HepG2 (cell line): ENCODE results near the gene SNX30. TPM values are rescaled to one million over a fixed set of nuclear protein-coding genes. Genes with fewer than 3 reads are reported as not detected.

Experiments used
- ATAC-seq: fragments of 200-7000 bp; cut with Tn5 transposase; 3 replicates; pipeline ENCODE4 v1.9.1; 2020; ENCODE audit warnings: mild to moderate bottlenecking, moderate library complexity
- BruUV-seq: library from RNA; stranded (reverse); fragments of 400-500 nt; replicated peaks from 2 replicates; lab custom pipeline; 2021; lab: Mats Ljungman, UMichigan
- CTCF ChIA-PET: fragments of 300-600 bp; formaldehyde crosslinking; extraction: SDS; loops from one replicate; lab custom pipeline; 2021; ENCODE audit warnings: low total read pairs, inconsistent platforms, low intra/inter-chr PET ratio; lab: Yijun Ruan, JAX
- POLR2A ChIA-PET: fragments of 350-600 bp; sonication (Branson Sonifier 250); formaldehyde crosslinking; loops from one replicate; lab custom pipeline; 2020; ENCODE audit warnings: antibody characterized with exemption, inconsistent platforms; lab: Yijun Ruan, JAX
- DNase-seq: peaks from one replicate; pipeline ENCODE4 v3.0.0-alpha.2; 2015; ENCODE audit warnings: low spot score
- FAIRE-seq: peaks from 3 replicates; lab custom pipeline; 2011; peaks lifted over from hg19 to GRCh38; lab: Jason Lieb, UNC
- H2AFZ ChIP-seq: one replicate; pipeline ENCODE4 v1.6.1; 2011; ENCODE audit warnings: low read length, inconsistent platforms
- H3K27ac ChIP-seq: fragments of 300-600 bp; 3 replicates; pipeline ENCODE4 v1.8.0; 2011; ENCODE audit warnings: mixed run types, mild to moderate bottlenecking, mixed read lengths, low read length, inconsistent platforms; ENCODE audit not compliant: insufficient read depth; ENCODE audit errors: extremely low read length
- H3K27me3 ChIP-seq, 2 experiments: fragments of 200-600 bp in 1 of 2; 2 replicates in 1 of 2; 3 replicates in 1 of 2; pipeline versions ENCODE4 v1.6.0 to v1.8.0; 2011; ENCODE audit warnings: low read length in 2 of 2, mild to moderate bottlenecking in 2 of 2, moderate library complexity in 2 of 2, inconsistent platforms in 1 of 2; ENCODE audit not compliant: insufficient read depth in 2 of 2, control insufficient read depth in 1 of 2
- H3K36me3 ChIP-seq, 2 experiments: fragments of 200-600 bp in 1 of 2; replicated peaks in 1 of 2; 2 replicates in 1 of 2; 3 replicates in 1 of 2; pipeline versions ENCODE4 v1.5.1 to v1.8.0; 2011; ENCODE audit warnings: low read length in 2 of 2, inconsistent platforms in 1 of 2; ENCODE audit not compliant: insufficient read depth in 2 of 2, control insufficient read depth in 1 of 2
- H3K4me1 ChIP-seq: 2 replicates; pipeline ENCODE4 v1.5.1; 2012; ENCODE audit warnings: low read length, inconsistent platforms; ENCODE audit not compliant: insufficient read depth
- H3K4me2 ChIP-seq: 2 replicates; pipeline ENCODE4 v1.6.0; 2011; ENCODE audit warnings: low read depth, low read length, inconsistent platforms
- H3K4me3 ChIP-seq, 3 experiments: fragments of 200-600 bp in 1 of 3; sonication (generic), shearing (Covaris generic) in 1 of 3; replicated peaks in 1 of 3; 2 replicates each; pipeline ENCODE4 v1.5.1; 2011 to 2016; ENCODE audit warnings: low read length in 3 of 3, inconsistent platforms in 2 of 3, low read depth in 2 of 3, mild to moderate bottlenecking in 2 of 3, control low read depth in 1 of 3, mixed read lengths in 1 of 3; ENCODE audit not compliant: insufficient read depth in 1 of 3
- H3K79me2 ChIP-seq: one replicate; pipeline ENCODE4 v1.6.1; 2011; ENCODE audit warnings: low read length, inconsistent platforms; ENCODE audit not compliant: insufficient read depth
- H3K9ac ChIP-seq: 2 replicates; pipeline ENCODE4 v1.6.0; 2011; ENCODE audit warnings: mild to moderate bottlenecking, low read depth, low read length, inconsistent platforms; ENCODE audit not compliant: insufficient read depth
- H3K9me3 ChIP-seq: 2 replicates; pipeline ENCODE4 v1.5.1; 2012; ENCODE audit warnings: mild to moderate bottlenecking, low read length
- H4K20me1 ChIP-seq: 2 replicates; pipeline ENCODE4 v1.6.0; 2011; ENCODE audit warnings: inconsistent platforms, mild to moderate bottlenecking, low read length, moderate library complexity; ENCODE audit not compliant: insufficient read depth
- GTF2F1 ChIP-seq: fragments of 150-350 bp; IDR thresholded peaks from 2 replicates; pipeline ENCODE4 v1.6.1; 2014; ENCODE audit warnings: low read length
- KDM4B ChIP-seq: sonication (generic); formaldehyde crosslinking; IDR thresholded peaks from 2 replicates; pipeline ENCODE4 v1.4.0; 2020; ENCODE audit warnings: missing genetic modification reagents
- NAIF1 ChIP-seq: sonication (generic); formaldehyde crosslinking; IDR thresholded peaks from 2 replicates; pipeline ENCODE4 v1.5.0; 2020; ENCODE audit warnings: mild to moderate bottlenecking, missing genetic modification reagents, borderline replicate concordance
- NR2F6 ChIP-seq, 2 experiments: IDR thresholded peaks; 2 replicates each; pipeline ENCODE4 v1.6.1; 2016; ENCODE audit warnings: antibody characterized with exemption in 1 of 2, mild to moderate bottlenecking in 1 of 2
- PAF1 ChIP-seq: IDR thresholded peaks from 2 replicates; pipeline ENCODE4 v1.6.1; 2016; ENCODE audit warnings: missing genetic modification reagents, missing compliant biosample characterization
- PRPF4 ChIP-seq: fragments of 200-400 bp; formaldehyde crosslinking; IDR thresholded peaks from 2 replicates; pipeline ENCODE4 v1.6.1; 2016; ENCODE audit warnings: low read length, low read depth; ENCODE audit not compliant: poor library complexity, severe bottlenecking
- SRF ChIP-seq: IDR thresholded peaks from 2 replicates; pipeline ENCODE4 v1.6.1; 2011; ENCODE audit warnings: mild to moderate bottlenecking, low read depth, low read length, moderate library complexity
- ZMYM3 ChIP-seq: sonication (generic); formaldehyde crosslinking; IDR thresholded peaks from 2 replicates; pipeline ENCODE4 v1.5.1; 2020; ENCODE audit warnings: mild to moderate bottlenecking, missing genetic modification reagents
- ZNF12 ChIP-seq: sonication (generic); formaldehyde crosslinking; IDR thresholded peaks from 2 replicates; pipeline ENCODE4 v1.5.0; 2020; ENCODE audit warnings: missing genetic modification reagents
- ZNF160 ChIP-seq: sonication (generic); formaldehyde crosslinking; IDR thresholded peaks from 2 replicates; pipeline ENCODE4 v1.8.0; 2022; ENCODE audit warnings: mild to moderate bottlenecking, inconsistent platforms, missing genetic modification reagents
- ZNF3 ChIP-seq: IDR thresholded peaks from 2 replicates; pipeline ENCODE4 v1.7.0; 2017; ENCODE audit warnings: inconsistent platforms
- ZNF550 ChIP-seq: sonication (generic); formaldehyde crosslinking; IDR thresholded peaks from 2 replicates; pipeline ENCODE4 v1.4.0; 2020; ENCODE audit warnings: mild to moderate bottlenecking, missing genetic modification reagents, borderline replicate concordance
- ZNF713 ChIP-seq: sonication (generic); formaldehyde crosslinking; IDR thresholded peaks from 2 replicates; pipeline ENCODE4 v1.4.0; 2020; ENCODE audit warnings: mild to moderate bottlenecking, missing genetic modification reagents
- ZNF772 ChIP-seq: sonication (generic); formaldehyde crosslinking; IDR thresholded peaks from 2 replicates; pipeline ENCODE4 v1.5.0; 2020; ENCODE audit warnings: mild to moderate bottlenecking, missing genetic modification reagents
- WGBS: methylation state at CpG from one replicate; pipeline ENCODE4 v1.1.6; 2017; ENCODE audit warnings: low lambda C conversion rate; 5-methylcytosine and 5-hydroxymethylcytosine counted together
- in situ Hi-C: cut with HindIII; loops from 2 replicates; pipeline ENCODE4 v1.10.0; 2017; ENCODE audit warnings: low pct_unique_long_range_greater_than_20kb; ENCODE audit not compliant: extremely low pct_ligation_motif_present
- intact Hi-C: fragments of 100-400 bp; cut with micrococcal nuclease; formaldehyde crosslinking; loops from one replicate; pipeline ENCODE4 v1.10.0; 2022; ENCODE audit not compliant: unreplicated experiment
- polyA plus RNA-seq, 8 experiments: library from polyadenylated mRNA; depleted of rRNA in 3 of 8; stranded (reverse) in 7 of 8; unstranded in 1 of 8; fragments of >200 nt; fragmentation: Illumina TruSeq in 4 of 8; extraction: Trizol in 4 of 8; gene quantifications; 2 replicates each; pipeline versions ENCODE4 v1.2.1 to v1.2.3, GENCODE V29; 2011 to 2016; ENCODE audit warnings: low read depth in 4 of 8, missing spikeins in 1 of 8, mixed read lengths in 1 of 8; ENCODE audit not compliant: insufficient read depth in 1 of 8
- total RNA-seq, 5 experiments: library from RNA; depleted of rRNA; stranded (reverse); fragments of >200 nt; fragmentation: Illumina TruSeq; extraction: Trizol; gene quantifications; 2 replicates each; pipeline ENCODE4 v1.2.3, GENCODE V29; 2016; ENCODE audit warnings: low read depth in 1 of 5
- TF ChIP-seq, protein P1 (sequence below): sonication (generic); formaldehyde crosslinking; IDR thresholded peaks from 2 replicates; pipeline ENCODE4 v1.8.0; 2023; ENCODE audit warnings: mild to moderate bottlenecking, missing genetic modification reagents
- TF ChIP-seq, protein P2 (sequence below): sonication (generic); formaldehyde crosslinking; IDR thresholded peaks from 2 replicates; pipeline ENCODE4 v1.5.1; 2020; ENCODE audit warnings: mild to moderate bottlenecking, missing genetic modification reagents, moderate library complexity
- TF ChIP-seq, protein P3 (sequence below): conservative IDR thresholded peaks from 2 replicates; pipeline ENCODE4 v1.6.1; 2018; ENCODE audit warnings: missing genetic modification reagents

The SNX30 gene
- total and polyA plus RNA-seq, 2 of the 13 experiments (the other 11 are each of a cell fraction or from before 2014, with no cell fraction given) = 4.4 to 12.4 TPM

DNA sequence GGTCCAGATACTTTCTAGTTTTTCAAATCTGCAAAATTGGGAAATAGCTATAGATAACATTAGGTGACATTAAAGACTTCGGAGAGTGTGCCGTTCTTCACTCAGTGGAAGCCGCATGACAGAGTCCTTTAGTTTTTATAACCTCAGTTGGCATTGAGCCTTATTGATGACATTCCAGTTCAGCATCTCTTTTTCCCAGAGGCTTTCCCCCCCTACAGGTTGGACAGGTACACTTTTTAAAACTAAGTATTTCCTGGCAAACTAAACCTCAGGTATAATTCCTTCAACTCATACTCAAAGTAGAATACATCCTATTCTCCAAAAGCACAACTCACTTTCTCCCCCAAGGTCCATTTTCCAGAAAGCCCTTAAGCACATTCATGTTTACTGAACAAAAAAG lies 81.4 kb downstream of the SNX30 start:
- Histone ChIP-seq H3K4me2 (no peak overlapping the region), H3K79me2 (no peaks in the 10 kb centered on the region), H3K36me3 (peaks cover 2 to 14% of the 10 kb centered on the region in 2 experiments; a peak in 2 of 5 replicates), H3K4me1 (peaks cover 15% of the 10 kb centered on the region), H4K20me1 (no peaks in the 10 kb centered on the region), H3K9ac (no peak overlapping the region), H2AFZ (no peak overlapping the region), H3K4me3 (no peak overlapping the region), H3K9me3 (no peaks in the 10 kb centered on the region), H3K27ac (no peak overlapping the region), H3K27me3 (no peaks in the 10 kb centered on the region)
- TF ChIP-seq ZNF550 (CRISPR knock-in tag) = no peak
- no peak for TF ChIP-seq ZMYM3 (CRISPR knock-in tag)
- no peak for TF ChIP-seq PAF1 (CRISPR knock-in tag)
- no peak for TF ChIP-seq ZNF160 (CRISPR knock-in tag)
- WGBS = 93% methylated on average over 3 of the region's 3 CpGs
- ChIA-PET CTCF (no interaction called here), POLR2A (no interaction called here)
- in situ Hi-C loops (no loop called here), intact Hi-C loops (no loop called here)
- DNase-seq (no peak), FAIRE-seq (no peak), ATAC-seq (no peak)
- no TSS peak for BruUV-seq

DNA sequence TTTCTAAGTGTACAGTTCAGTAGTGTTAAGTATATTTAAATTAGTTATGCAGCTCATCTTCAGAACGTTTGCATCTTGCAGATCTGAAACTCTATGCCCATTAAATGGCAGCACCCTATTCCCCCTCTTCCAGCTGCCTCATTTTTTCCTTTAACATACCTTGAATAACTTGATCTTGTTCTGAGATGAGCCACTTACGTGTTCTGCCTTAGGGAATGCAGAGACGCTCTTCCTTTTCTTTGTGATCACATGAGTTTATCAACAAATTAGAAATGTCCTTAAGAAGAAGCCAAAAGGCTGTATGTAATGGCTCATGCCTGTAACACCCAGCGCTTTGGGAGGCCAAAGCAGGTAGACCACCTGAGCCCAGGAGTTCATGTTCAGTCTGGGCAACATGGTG lies 82.5 kb downstream of the SNX30 start:
- ATAC-seq (no peak), DNase-seq (no peak), FAIRE-seq (no peak)
- H3K79me2 ChIP-seq = no peaks in the 10 kb centered on the region
- H3K36me3 ChIP-seq = peaks cover 2 to 15% of the 10 kb centered on the region in 2 experiments; a peak in 2 of 5 replicates
- ChIA-PET POLR2A (no interaction called here), CTCF (no interaction called here)
- 91% methylated on average over 4 of the region's 4 CpGs for WGBS
- no peak overlapping the region for H3K27ac ChIP-seq
- peaks cover 19% of the 10 kb centered on the region for H3K4me1 ChIP-seq
- H2AFZ ChIP-seq = no peak overlapping the region
- H3K9ac ChIP-seq = no peak overlapping the region
- BruUV-seq = no TSS peak
- intact Hi-C loops (no loop called here), in situ Hi-C loops (no loop called here)
- H4K20me1 ChIP-seq = no peaks in the 10 kb centered on the region
- H3K4me3 ChIP-seq = no peak overlapping the region
- H3K4me2 ChIP-seq = no peak overlapping the region
- no peaks in the 10 kb centered on the region for H3K27me3 ChIP-seq
- H3K9me3 ChIP-seq = no peaks in the 10 kb centered on the region
- TF ChIP-seq ZNF772 (CRISPR knock-in tag) (no peak), PRPF4 (no peak), NR2F6 (IDR thresholded peaks at IDR 0.05) (no peak), NR2F6 (CRISPR knock-in tag; IDR thresholded peaks at IDR 0.05) (no peak), ZNF3 (CRISPR knock-in tag) (no peak), NAIF1 (CRISPR knock-in tag) (no peak), ZNF12 (CRISPR knock-in tag) (no peak), SRF (no peak), KDM4B (no peak), ZNF713 (CRISPR knock-in tag) (no peak), GTF2F1 (no peak)
- TF ChIP-seq, protein P1, sequence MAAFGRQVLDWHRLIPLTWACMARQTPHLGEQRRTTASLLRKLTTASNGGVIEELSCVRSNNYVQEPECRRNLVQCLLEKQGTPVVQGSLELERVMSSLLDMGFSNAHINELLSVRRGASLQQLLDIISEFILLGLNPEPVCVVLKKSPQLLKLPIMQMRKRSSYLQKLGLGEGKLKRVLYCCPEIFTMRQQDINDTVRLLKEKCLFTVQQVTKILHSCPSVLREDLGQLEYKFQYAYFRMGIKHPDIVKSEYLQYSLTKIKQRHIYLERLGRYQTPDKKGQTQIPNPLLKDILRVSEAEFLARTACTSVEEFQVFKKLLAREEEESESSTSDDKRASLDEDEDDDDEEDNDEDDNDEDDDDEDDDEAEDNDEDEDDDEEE (CRISPR knock-in tag) = no peak
- TF ChIP-seq, protein P2, sequence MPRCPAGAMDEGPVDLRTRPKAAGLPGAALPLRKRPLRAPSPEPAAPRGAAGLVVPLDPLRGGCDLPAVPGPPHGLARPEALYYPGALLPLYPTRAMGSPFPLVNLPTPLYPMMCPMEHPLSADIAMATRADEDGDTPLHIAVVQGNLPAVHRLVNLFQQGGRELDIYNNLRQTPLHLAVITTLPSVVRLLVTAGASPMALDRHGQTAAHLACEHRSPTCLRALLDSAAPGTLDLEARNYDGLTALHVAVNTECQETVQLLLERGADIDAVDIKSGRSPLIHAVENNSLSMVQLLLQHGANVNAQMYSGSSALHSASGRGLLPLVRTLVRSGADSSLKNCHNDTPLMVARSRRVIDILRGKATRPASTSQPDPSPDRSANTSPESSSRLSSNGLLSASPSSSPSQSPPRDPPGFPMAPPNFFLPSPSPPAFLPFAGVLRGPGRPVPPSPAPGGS (CRISPR knock-in tag) = no peak
- TF ChIP-seq, protein P3, sequence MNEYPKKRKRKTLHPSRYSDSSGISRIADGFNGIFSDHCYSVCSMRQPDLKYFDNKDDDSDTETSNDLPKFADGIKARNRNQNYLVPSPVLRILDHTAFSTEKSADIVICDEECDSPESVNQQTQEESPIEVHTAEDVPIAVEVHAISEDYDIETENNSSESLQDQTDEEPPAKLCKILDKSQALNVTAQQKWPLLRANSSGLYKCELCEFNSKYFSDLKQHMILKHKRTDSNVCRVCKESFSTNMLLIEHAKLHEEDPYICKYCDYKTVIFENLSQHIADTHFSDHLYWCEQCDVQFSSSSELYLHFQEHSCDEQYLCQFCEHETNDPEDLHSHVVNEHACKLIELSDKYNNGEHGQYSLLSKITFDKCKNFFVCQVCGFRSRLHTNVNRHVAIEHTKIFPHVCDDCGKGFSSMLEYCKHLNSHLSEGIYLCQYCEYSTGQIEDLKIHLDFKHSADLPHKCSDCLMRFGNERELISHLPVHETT = no peak
